GM13977 (cell line): ENCODE results near the gene CAMK1G.

Experiments used
- DNase-seq: peaks from one replicate; pipeline ENCODE4 v3.0.0; 2012; ENCODE audit warnings: low spot score
- in situ Hi-C: fragments of 300-500 bp; cut with MboI; formaldehyde crosslinking; loops from one replicate; pipeline ENCODE4 v1.12.0; 2022; ENCODE audit warnings: low sequenced_read_pairs, low pct_unique_long_range_greater_than_20kb, mixed read lengths, inconsistent platforms; ENCODE audit not compliant: unreplicated experiment
- TF ChIP-seq, protein P1 (sequence below): IDR thresholded peaks from 2 replicates; pipeline ENCODE4 v1.5.1; 2012; ENCODE audit warnings: mild to moderate bottlenecking, control low read depth; ENCODE audit not compliant: insufficient read depth; ENCODE audit errors: extremely low read depth, missing control alignments

The CAMK1G gene

GRCh38 chr1:209621286-209621685 lies 37.8 kb downstream of the CAMK1G start:
- no peak for DNase-seq
- TF ChIP-seq, protein P1, sequence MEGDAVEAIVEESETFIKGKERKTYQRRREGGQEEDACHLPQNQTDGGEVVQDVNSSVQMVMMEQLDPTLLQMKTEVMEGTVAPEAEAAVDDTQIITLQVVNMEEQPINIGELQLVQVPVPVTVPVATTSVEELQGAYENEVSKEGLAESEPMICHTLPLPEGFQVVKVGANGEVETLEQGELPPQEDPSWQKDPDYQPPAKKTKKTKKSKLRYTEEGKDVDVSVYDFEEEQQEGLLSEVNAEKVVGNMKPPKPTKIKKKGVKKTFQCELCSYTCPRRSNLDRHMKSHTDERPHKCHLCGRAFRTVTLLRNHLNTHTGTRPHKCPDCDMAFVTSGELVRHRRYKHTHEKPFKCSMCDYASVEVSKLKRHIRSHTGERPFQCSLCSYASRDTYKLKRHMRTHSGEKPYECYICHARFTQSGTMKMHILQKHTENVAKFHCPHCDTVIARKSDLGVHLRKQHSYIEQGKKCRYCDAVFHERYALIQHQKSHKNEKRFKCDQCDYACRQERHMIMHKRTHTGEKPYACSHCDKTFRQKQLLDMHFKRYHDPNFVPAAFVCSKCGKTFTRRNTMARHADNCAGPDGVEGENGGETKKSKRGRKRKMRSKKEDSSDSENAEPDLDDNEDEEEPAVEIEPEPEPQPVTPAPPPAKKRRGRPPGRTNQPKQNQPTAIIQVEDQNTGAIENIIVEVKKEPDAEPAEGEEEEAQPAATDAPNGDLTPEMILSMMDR = no peak
- in situ Hi-C loops = no loop called here

DNA sequence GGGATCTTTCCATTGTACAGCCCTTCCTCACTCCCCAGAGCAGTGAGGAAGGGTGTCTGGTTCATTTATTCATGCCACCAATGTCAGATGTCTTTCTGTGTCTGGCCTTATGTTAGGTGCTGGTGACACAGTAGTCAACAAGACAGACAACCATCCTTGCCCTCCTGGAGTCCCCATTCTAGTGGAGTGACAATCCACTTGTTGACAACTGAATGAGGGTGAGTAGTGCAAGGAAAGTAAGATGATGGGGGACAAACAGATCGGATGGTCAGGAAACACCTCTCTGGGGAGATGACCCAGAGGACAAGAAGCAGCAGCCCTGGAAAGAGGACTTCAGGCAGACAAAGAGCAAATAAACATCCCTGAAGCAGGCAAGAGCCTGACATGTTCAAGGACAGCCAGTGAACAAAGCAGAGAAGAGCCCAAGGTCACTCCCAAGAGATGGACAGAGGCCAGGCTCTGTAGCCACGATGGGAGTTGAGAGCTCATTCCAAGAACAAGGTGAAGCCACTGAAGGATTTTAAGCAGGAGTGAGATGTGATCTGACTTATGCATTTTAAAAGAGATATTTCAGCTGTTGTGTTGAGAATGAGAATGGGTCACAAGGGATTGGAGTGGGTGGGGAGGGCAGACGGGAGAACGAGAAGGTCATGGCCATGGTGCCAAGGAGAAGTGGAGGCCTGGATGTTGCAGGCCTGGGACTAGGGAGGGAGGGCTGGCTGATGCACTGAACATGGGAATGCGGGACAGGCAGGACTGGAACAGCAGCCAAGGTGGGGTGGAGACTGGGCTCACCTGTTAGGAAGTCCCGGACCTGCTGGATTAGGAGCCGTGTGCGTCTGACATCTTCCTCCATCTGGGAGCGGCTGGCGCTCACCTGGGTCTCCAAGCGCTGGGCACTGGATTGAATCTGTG lies 38.5 kb downstream of the CAMK1G start:
- DNase-seq = no peak
- in situ Hi-C loops = no loop called here
- TF ChIP-seq, protein P1 = no peak

DNA sequence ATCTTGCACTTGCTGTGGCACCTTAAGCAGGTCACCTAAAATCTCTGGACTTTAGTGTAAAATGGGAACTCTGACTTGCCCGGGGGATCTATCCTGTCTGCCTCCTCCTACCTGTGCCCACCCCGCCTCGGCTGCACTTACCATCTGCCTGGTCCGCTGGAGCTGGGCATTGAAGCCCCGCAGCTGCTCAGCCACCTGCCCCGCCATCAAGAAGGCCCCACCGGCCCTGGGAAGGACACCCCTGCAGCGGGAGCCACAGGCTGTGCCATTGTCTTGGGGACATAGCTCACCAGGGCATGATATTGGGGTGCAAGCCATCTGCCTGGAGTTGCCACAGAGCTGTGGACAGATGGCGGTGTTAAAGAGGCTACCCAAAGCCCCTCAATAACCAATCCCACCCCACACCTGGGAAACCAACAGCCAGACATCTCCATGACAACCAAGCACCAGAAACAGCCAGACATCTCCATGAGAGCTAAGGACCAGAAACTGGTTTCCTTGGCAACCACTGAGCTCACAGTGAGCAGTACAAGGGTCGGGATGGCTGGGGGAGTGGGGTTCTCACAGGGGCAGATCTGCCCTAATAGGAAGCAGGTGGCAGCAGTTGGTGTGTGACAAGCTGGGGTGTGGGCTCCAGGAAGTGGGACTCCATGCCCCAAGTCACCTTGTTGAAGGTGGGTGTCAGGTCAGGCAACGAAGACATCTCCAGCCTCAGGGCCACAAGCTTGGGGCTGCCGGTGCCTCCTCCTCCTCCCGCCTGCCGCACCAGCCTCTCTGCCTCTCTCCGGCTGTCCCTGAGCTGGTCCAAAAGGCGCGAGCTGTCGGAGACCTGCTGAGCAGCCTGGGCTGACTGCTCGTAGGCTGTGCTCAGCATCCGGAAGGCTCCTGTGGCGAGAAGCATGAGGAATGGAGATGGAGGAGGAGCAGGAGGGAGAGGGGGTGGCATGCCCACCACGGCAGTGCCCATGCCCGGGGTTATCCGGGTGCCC lies 39.6 kb downstream of the CAMK1G start:
- in situ Hi-C loops = no loop called here
- no peak for DNase-seq
- TF ChIP-seq, protein P1 = no peak

DNA sequence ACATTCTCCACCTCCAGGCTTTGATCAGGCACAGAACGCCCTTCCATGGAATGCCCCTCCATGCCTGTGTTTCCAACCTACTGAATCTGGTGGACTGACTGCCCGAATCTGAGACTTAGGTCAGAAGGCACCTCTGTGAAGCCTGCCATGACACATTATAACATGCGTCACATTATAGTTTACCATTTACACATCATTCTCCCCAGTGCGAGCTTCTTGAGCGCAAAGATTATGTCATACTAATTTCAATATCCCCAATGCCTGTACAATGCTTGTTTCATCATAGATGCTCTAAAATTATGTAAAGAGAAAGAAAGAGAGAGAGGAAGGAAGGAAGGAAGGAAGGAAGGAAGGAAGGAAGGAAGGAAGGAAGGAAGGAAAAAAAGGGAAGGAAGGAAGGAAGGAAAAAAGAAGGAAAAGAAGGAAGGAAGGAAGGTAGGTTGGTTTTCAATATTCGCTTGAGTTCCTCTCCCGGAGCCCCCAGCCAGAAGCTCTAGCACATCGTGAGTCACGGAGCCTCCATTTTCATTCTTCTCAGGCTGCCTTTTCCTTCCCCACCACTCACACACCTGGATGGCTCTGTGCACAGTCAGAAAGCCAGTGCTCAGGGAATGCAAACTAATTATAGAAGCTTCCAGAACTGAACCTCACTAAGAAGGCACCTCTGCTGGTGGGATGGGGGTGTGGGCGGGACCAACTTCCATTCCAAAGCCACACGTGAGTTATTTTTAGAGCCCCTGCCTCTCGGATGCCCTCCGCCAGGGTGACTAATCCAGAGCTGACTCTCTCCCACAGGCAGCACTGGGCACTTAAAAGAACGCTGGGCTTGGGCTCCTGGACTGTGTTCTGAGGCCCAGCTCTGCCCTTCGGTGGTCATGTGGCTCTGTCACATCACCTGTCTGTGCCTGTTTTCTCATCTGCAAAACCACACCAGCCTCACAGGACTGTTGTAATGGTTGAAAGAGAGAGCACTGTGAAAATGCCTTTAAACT lies 41.3 kb downstream of the CAMK1G start:
- TF ChIP-seq, protein P1 = no peak
- in situ Hi-C loops = no loop called here
- no peak for DNase-seq

- in situ Hi-C loops = no loop called here
- TF ChIP-seq, protein P1 = no peak
- DNase-seq = no peak
Observed at GRCh38 chr1:209625791-209626285, 42.3 kb downstream of the CAMK1G start.
